Tibial nerve (tissue), 4 donors: ENCODE measurements around the gene CDX2. TPM values are rescaled to one million over a fixed set of nuclear protein-coding genes. Genes with fewer than 3 reads are reported as not detected.
A peak's percentile ranks its signal among the peaks of the same experiment; 100 is the strongest.

Experiments
- DNase-seq, 2 donors: peaks; one replicate each; pipeline ENCODE4 v3.0.0-alpha.2; 2019; ENCODE audit warnings: low spot score in 2 of 2
- H3K27ac ChIP-seq, 4 donors: fragments of 200-600 bp; sonication (generic) in 3 of 4; one replicate each; pipeline ENCODE4 v1.5.1; 2017 to 2019; ENCODE audit warnings: mild to moderate bottlenecking in 1 of 4
- H3K27me3 ChIP-seq, 2 donors: fragments of 200-600 bp; sonication (generic) in 1 of 2; one replicate each; pipeline versions ENCODE4 v1.5.1 to v1.6.0; 2017 to 2019
- H3K36me3 ChIP-seq, 3 donors: fragments of 200-600 bp; sonication (generic); one replicate each; pipeline ENCODE4 v1.5.1; 2018 to 2019
- H3K4me1 ChIP-seq, 4 donors: fragments of 200-600 bp; sonication (generic) in 3 of 4; one replicate each; pipeline ENCODE4 v1.5.1; 2017 to 2019
- H3K4me3 ChIP-seq, 4 donors: fragments of 200-600 bp; sonication (generic) in 3 of 4; one replicate each; pipeline ENCODE4 v1.5.1; 2017 to 2019; ENCODE audit warnings: mild to moderate bottlenecking in 1 of 4, moderate library complexity in 1 of 4
- H3K9me3 ChIP-seq, 4 donors: fragments of 200-600 bp; sonication (generic) in 3 of 4; one replicate each; pipeline ENCODE4 v1.5.1; 2017 to 2019
- CTCF ChIP-seq, 5 experiments: fragments of 200-600 bp in 3 of 5; fragments of 450-650 bp in 2 of 5; sonication (generic) in 3 of 5; IDR thresholded peaks; one replicate each; pipeline ENCODE4 v1.5.1; 2016 to 2019; ENCODE audit warnings: antibody characterized with exemption in 5 of 5, mild to moderate bottlenecking in 3 of 5, moderate library complexity in 2 of 5
- EP300 ChIP-seq, 2 donors: sonication (generic); formaldehyde crosslinking; IDR thresholded peaks; one replicate each; pipeline ENCODE4 v1.6.1; 2017; ENCODE audit warnings: antibody characterized with exemption in 2 of 2, mild to moderate bottlenecking in 1 of 2
- POLR2A ChIP-seq, 2 donors: fragments of 450-650 bp; IDR thresholded peaks; one replicate each; pipeline ENCODE4 v1.6.1; 2017; ENCODE audit warnings: antibody characterized with exemption in 2 of 2, mild to moderate bottlenecking in 2 of 2, moderate library complexity in 2 of 2
- WGBS, 2 donors: methylation state at CpG; one replicate each; pipeline ENCODE4 v1.1.5; 2018; 5-methylcytosine and 5-hydroxymethylcytosine counted together
- total RNA-seq, 4 donors: library from RNA; depleted of rRNA; stranded (reverse); fragments of >200 nt; gene quantifications; one replicate each; pipeline ENCODE4 v1.1.0, GENCODE V29; 2016

Gene CDX2
- total RNA-seq, 4 donors from 2014 or later, result not detected

GRCh38 chr13:27918041-27918917 lies 50.8 kb downstream of the CDX2 start:
- Histone ChIP-seq H3K9me3 (no peaks in the 10 kb centered on the region), H3K27me3 (peaks cover 0 to 98% of the 10 kb centered on the region in 2 donors), H3K4me1 (peaks cover 0 to 60% (median 37%) of the 10 kb centered on the region in 4 donors), H3K4me3 (peak overlapping the region in 1 of 4 donors; percentile 11), H3K27ac (no peak overlapping the region), H3K36me3 (no peaks in the 10 kb centered on the region)
- no peak for DNase-seq
- no peak for TF ChIP-seq POLR2A (IDR thresholded peaks at IDR 0.05)
- no peak for TF ChIP-seq EP300 (IDR thresholded peaks at IDR 0.05)
- TF ChIP-seq CTCF (IDR thresholded peaks at IDR 0.05), result no peak
- 10 to 11% methylated on average over 35 to 40 of the region's 46 CpGs for WGBS, 2 donors

- DNase-seq, result no peak
- Histone ChIP-seq H3K36me3 (no peaks in the 10 kb centered on the region), H3K9me3 (no peaks in the 10 kb centered on the region), H3K4me3 (peak overlapping the region in 1 of 4 donors; percentile 11), H3K27ac (no peak overlapping the region), H3K27me3 (peaks cover 0 to 97% of the 10 kb centered on the region in 2 donors), H3K4me1 (peaks cover 0 to 55% (median 37%) of the 10 kb centered on the region in 4 donors)
- TF ChIP-seq POLR2A (IDR thresholded peaks at IDR 0.05) (no peak), EP300 (IDR thresholded peaks at IDR 0.05) (peak in 1 of 2 donors; percentile 28), CTCF (IDR thresholded peaks at IDR 0.05) (no peak)
- 4 to 5% methylated on average over 48 of the region's 48 CpGs for WGBS, 2 donors
These were observed 51.8 kb downstream of the CDX2 start for GRCh38 chr13:27917121-27917947.

- peaks cover 0 to 84% of the 10 kb centered on the region in 2 donors for H3K27me3 ChIP-seq
- peaks cover 0 to 37% (median 23%) of the 10 kb centered on the region in 4 donors for H3K4me1 ChIP-seq
- no peak overlapping the region for H3K4me3 ChIP-seq
- no peak for TF ChIP-seq POLR2A (IDR thresholded peaks at IDR 0.05)
- no peak for TF ChIP-seq CTCF (IDR thresholded peaks at IDR 0.05)
- TF ChIP-seq EP300 (IDR thresholded peaks at IDR 0.05), result no peak
- H3K9me3 ChIP-seq, result no peaks in the 10 kb centered on the region
- no peak overlapping the region for H3K27ac ChIP-seq
- H3K36me3 ChIP-seq, result no peaks in the 10 kb centered on the region
- WGBS, 2 donors, result 43 to 48% methylated on average over 10 of the region's 10 CpGs
- DNase-seq, result no peak
These were observed 53.6 kb downstream of the CDX2 start for GRCh38 chr13:27915301-27916207.

- DNase-seq, result no peak
- H3K27me3 ChIP-seq, result peaks cover 0 to 73% of the 10 kb centered on the region in 2 donors
- 67 to 81% methylated on average over 1 of the region's 1 CpG for WGBS, 2 donors
- H3K9me3 ChIP-seq, result no peaks in the 10 kb centered on the region
- no peak overlapping the region for H3K4me3 ChIP-seq
- H3K27ac ChIP-seq, result no peak overlapping the region
- TF ChIP-seq EP300 (IDR thresholded peaks at IDR 0.05), result no peak
- TF ChIP-seq POLR2A (IDR thresholded peaks at IDR 0.05), result no peak
- no peak for TF ChIP-seq CTCF (IDR thresholded peaks at IDR 0.05)
- H3K4me1 ChIP-seq, result peaks cover 0 to 15% (median 13%) of the 10 kb centered on the region in 4 donors
- no peaks in the 10 kb centered on the region for H3K36me3 ChIP-seq
These were observed 56.0 kb downstream of the CDX2 start for GRCh38 chr13:27913160-27913559.
